HCT116 (cell line): ENCODE results near the gene KHNYN. TPM values are rescaled to one million over a fixed set of nuclear protein-coding genes. Genes with fewer than 3 reads are reported as not detected.

ENCODE experiments used
- ATAC-seq: fragments of 200-7000 bp; cut with Tn5 transposase; 2 replicates; pipeline ENCODE4 v1.9.1; 2020; ENCODE audit warnings: mild to moderate bottlenecking, moderate library complexity
- BruUV-seq: library from RNA; stranded (reverse); fragments of 400-500 nt; replicated peaks from 2 replicates; lab custom pipeline; 2021; lab: Mats Ljungman, UMichigan
- CTCF ChIA-PET: fragments of 300-600 bp; sonication (Branson Sonifier 250); formaldehyde crosslinking; loops from one replicate; lab custom pipeline; 2021; ENCODE audit warnings: antibody characterized with exemption; lab: Charles Lee
- POLR2A ChIA-PET: fragments of 300-600, 350-600 bp; sonication (Branson Sonifier 250); formaldehyde crosslinking; loops from one replicate; lab custom pipeline; 2021; ENCODE audit warnings: antibody characterized with exemption; lab: Charles Lee
- RAD21 ChIA-PET, 2 experiments: fragments of 300-600 bp; sonication (Branson Sonifier 250); formaldehyde crosslinking; loops; one replicate each; lab custom pipeline; 2023; ENCODE audit warnings: low total read pairs in 2 of 2; ENCODE audit not compliant: uncharacterized antibody in 2 of 2, unreplicated experiment in 2 of 2, low non-redundant PET in 1 of 2; lab: Charles Lee
- DNase-seq: peaks from one replicate; pipeline ENCODE4 v3.0.0-alpha.2; 2010; ENCODE audit warnings: low read depth, low spot score
- H2AFZ ChIP-seq: fragments of 200-600 bp; shearing (Covaris generic), sonication (generic); 2 replicates; pipeline ENCODE4 v1.6.1; 2017; ENCODE audit warnings: low read depth, mixed run types, mixed read lengths, antibody characterized with exemption, low read length; ENCODE audit not compliant: poor library complexity, severe bottlenecking
- H3K27ac ChIP-seq: 2 replicates; pipeline ENCODE4 v1.5.1; 2012; ENCODE audit warnings: low read depth, low read length
- H3K27me3 ChIP-seq: fragments of 200-600 bp; sonication (generic); 2 replicates; pipeline ENCODE4 v1.6.1; 2016; ENCODE audit warnings: mixed run types, low read length, mixed read lengths; ENCODE audit not compliant: insufficient read depth
- H3K36me3 ChIP-seq, 2 experiments: fragments of 200-500 bp in 1 of 2; fragments of 200-600 bp in 1 of 2; sonication (Bioruptor generic) in 1 of 2; sonication (generic) in 1 of 2; 2 replicates each; pipeline versions ENCODE4 v1.5.1 to v1.6.1; 2014 to 2016; ENCODE audit warnings: low read length in 2 of 2, inconsistent platforms in 1 of 2, mixed read lengths in 1 of 2, mixed run types in 1 of 2; ENCODE audit not compliant: insufficient read depth in 2 of 2, control insufficient read depth in 1 of 2
- H3K4me1 ChIP-seq, 2 experiments: fragments of 200-600 bp in 1 of 2; sonication (generic) in 1 of 2; 2 replicates each; pipeline versions ENCODE4 v1.5.1 to v1.6.1; 2012 to 2017; ENCODE audit warnings: low read length in 2 of 2, inconsistent platforms in 1 of 2, mild to moderate bottlenecking in 1 of 2, mixed read lengths in 1 of 2, mixed run types in 1 of 2, moderate library complexity in 1 of 2; ENCODE audit not compliant: insufficient read depth in 2 of 2, control insufficient read depth in 1 of 2
- H3K4me2 ChIP-seq: fragments of 200-600 bp; sonication (generic); 2 replicates; pipeline ENCODE4 v1.6.1; 2017; ENCODE audit warnings: mixed run types, low read length, mixed read lengths
- H3K4me3 ChIP-seq, 2 experiments: fragments of 200-600 bp in 1 of 2; sonication (generic) in 1 of 2; replicated peaks in 1 of 2; 2 replicates each; pipeline ENCODE4 v1.5.1; 2011 to 2016; ENCODE audit warnings: low read length in 2 of 2, control low read depth in 1 of 2, low read depth in 1 of 2, mild to moderate bottlenecking in 1 of 2, mixed read lengths in 1 of 2, mixed run types in 1 of 2
- H3K79me2 ChIP-seq: fragments of 200-600 bp; sonication (generic); 2 replicates; pipeline ENCODE4 v1.6.1; 2017; ENCODE audit warnings: mild to moderate bottlenecking, mixed run types, low read length, moderate library complexity, mixed read lengths; ENCODE audit not compliant: insufficient read depth
- H3K9ac ChIP-seq: fragments of 200-600 bp; sonication (generic); 2 replicates; pipeline ENCODE4 v1.6.1; 2016; ENCODE audit warnings: low read length, mixed read lengths
- H3K9me2 ChIP-seq: fragments of 200-600 bp; sonication (generic), shearing (Covaris generic); 2 replicates; pipeline ENCODE4 v1.6.1; 2017; ENCODE audit warnings: mixed run types, mild to moderate bottlenecking, moderate library complexity; ENCODE audit not compliant: insufficient read depth
- H3K9me3 ChIP-seq, 2 experiments: fragments of 200-500 bp in 1 of 2; fragments of 200-600 bp in 1 of 2; sonication (Bioruptor generic) in 1 of 2; sonication (generic) in 1 of 2; 2 replicates each; pipeline ENCODE4 v1.6.1; 2014 to 2017; ENCODE audit warnings: low read length in 2 of 2, mixed read lengths in 2 of 2, inconsistent platforms in 1 of 2, low read depth in 1 of 2, mild to moderate bottlenecking in 1 of 2, mixed run types in 1 of 2, moderate library complexity in 1 of 2; ENCODE audit not compliant: control insufficient read depth in 1 of 2, insufficient read depth in 1 of 2
- H4K20me1 ChIP-seq: fragments of 200-600 bp; sonication (generic), shearing (Covaris generic); 2 replicates; pipeline ENCODE4 v1.6.1; 2017; ENCODE audit warnings: mixed run types, mild to moderate bottlenecking, moderate library complexity; ENCODE audit not compliant: insufficient read depth
- CBX3 ChIP-seq: IDR thresholded peaks from 2 replicates; pipeline ENCODE4 v1.6.1; 2012; ENCODE audit warnings: low read depth
- FOSL1 ChIP-seq: IDR thresholded peaks from 2 replicates; pipeline ENCODE4 v1.6.1; 2012; ENCODE audit warnings: low read depth
- JUND ChIP-seq: IDR thresholded peaks from 2 replicates; pipeline ENCODE4 v1.6.1; 2012
- POLR2AphosphoS5 ChIP-seq: IDR thresholded peaks from 2 replicates; pipeline ENCODE4 v1.6.1; 2011; ENCODE audit warnings: mild to moderate bottlenecking, low read depth, low read length, moderate library complexity
- intact Hi-C: fragments of 100-400 bp; cut with micrococcal nuclease; formaldehyde crosslinking; loops from 2 replicates; pipeline ENCODE4 v1.10.0; 2022
- total RNA-seq: library from RNA; stranded (reverse); gene quantifications from one replicate; pipeline ENCODE4 v1.2.1, GENCODE V29; 2021; ENCODE audit not compliant: unreplicated experiment
- TF ChIP-seq, protein P1 (sequence below): IDR thresholded peaks from 2 replicates; pipeline ENCODE4 v1.6.1; 2012; ENCODE audit warnings: low read depth

Gene KHNYN
- total RNA-seq, 1 experiment from 2014 or later = 50.1 TPM

GRCh38 chr14:24439830-24440605 lies 10.3 kb downstream of the KHNYN start:
- BruUV-seq = no TSS peak
- H3K4me2 ChIP-seq = no peak overlapping the region
- H3K36me3 ChIP-seq = peaks cover 12 to 29% of the 10 kb centered on the region in 2 experiments; a peak in 3 of 4 replicates
- no peak overlapping the region for H2AFZ ChIP-seq
- ATAC-seq (no peak), DNase-seq (no peak)
- no peak for TF ChIP-seq FOSL1
- TF ChIP-seq POLR2AphosphoS5 = peak; percentile 47; the same call in 1 of the 2 replicates
- H3K27ac ChIP-seq = no peak overlapping the region
- H3K9ac ChIP-seq = no peak overlapping the region
- H3K79me2 ChIP-seq = peaks cover 26% of the 10 kb centered on the region
- H3K9me3 ChIP-seq = no peaks in the 10 kb centered on the region
- H3K4me1 ChIP-seq = peaks cover 5 to 17% of the 10 kb centered on the region in 2 experiments; a peak in 3 of 4 replicates
- no peaks in the 10 kb centered on the region for H3K27me3 ChIP-seq
- ChIA-PET POLR2A (interaction anchor here (3.2 kb wide), 1 partner anchor 9 kb away, joined by 31 read pairs; the partner anchor contains the start of genes CBLN3 and KHNYN), CTCF (interaction anchor here (3.6 kb wide), 1 partner anchor 8 kb away, joined by 42 read pairs; no protein-coding TSS in a partner anchor), RAD21 (no interaction called here)
- H4K20me1 ChIP-seq = no peaks in the 10 kb centered on the region
- H3K9me2 ChIP-seq = no peaks in the 10 kb centered on the region
- intact Hi-C loops = loop anchor here (10.0 kb wide), 1 partner anchor 225 kb away; the partner anchor contains the start of genes CHMP4A and MDP1
- no peak overlapping the region for H3K4me3 ChIP-seq

GRCh38 chr14:24440606-24441399 lies 11.0 kb downstream of the KHNYN start:
- H3K4me2 ChIP-seq = peak overlapping the region; percentile 94
- ChIA-PET CTCF (interaction anchor here (1.4 to 3.6 kb wide), 4 partner anchors 9 to 199 kb away, joined by 5 to 42 read pairs (median 10); partner anchors contain the start of genes CIDEB and TINF2), RAD21 (interaction anchor here in 1 of 2 experiments (1.0 kb wide), 1 partner anchor 9 kb away, joined by 3 read pairs; no protein-coding TSS in a partner anchor), POLR2A (interaction anchor here (3.2 kb wide), 1 partner anchor 10 kb away, joined by 31 read pairs; the partner anchor contains the start of genes CBLN3 and KHNYN)
- no peaks in the 10 kb centered on the region for H3K9me2 ChIP-seq
- peaks cover 12 to 29% of the 10 kb centered on the region in 2 experiments; a peak in 3 of 4 replicates for H3K36me3 ChIP-seq
- no peak for ATAC-seq
- intact Hi-C loops = no loop called here
- H4K20me1 ChIP-seq = no peaks in the 10 kb centered on the region
- H3K27me3 ChIP-seq = no peaks in the 10 kb centered on the region
- peak overlapping the region; percentile 88 for H3K9ac ChIP-seq
- peaks cover 5 to 17% of the 10 kb centered on the region in 2 experiments; a peak in 3 of 4 replicates for H3K4me1 ChIP-seq
- H2AFZ ChIP-seq = no peak overlapping the region
- peak overlapping the region; percentile 96; the same call in 1 of the 2 replicates for H3K27ac ChIP-seq
- H3K4me3 ChIP-seq = peak overlapping the region; percentile 76 to 94
- H3K9me3 ChIP-seq = no peaks in the 10 kb centered on the region
- no peak for DNase-seq
- TF ChIP-seq JUND (no peak), POLR2AphosphoS5 (0 out of 2 replicates have a peak, but pooled peaks have one; percentile 28), CBX3 (no peak)
- TF ChIP-seq, protein P1, sequence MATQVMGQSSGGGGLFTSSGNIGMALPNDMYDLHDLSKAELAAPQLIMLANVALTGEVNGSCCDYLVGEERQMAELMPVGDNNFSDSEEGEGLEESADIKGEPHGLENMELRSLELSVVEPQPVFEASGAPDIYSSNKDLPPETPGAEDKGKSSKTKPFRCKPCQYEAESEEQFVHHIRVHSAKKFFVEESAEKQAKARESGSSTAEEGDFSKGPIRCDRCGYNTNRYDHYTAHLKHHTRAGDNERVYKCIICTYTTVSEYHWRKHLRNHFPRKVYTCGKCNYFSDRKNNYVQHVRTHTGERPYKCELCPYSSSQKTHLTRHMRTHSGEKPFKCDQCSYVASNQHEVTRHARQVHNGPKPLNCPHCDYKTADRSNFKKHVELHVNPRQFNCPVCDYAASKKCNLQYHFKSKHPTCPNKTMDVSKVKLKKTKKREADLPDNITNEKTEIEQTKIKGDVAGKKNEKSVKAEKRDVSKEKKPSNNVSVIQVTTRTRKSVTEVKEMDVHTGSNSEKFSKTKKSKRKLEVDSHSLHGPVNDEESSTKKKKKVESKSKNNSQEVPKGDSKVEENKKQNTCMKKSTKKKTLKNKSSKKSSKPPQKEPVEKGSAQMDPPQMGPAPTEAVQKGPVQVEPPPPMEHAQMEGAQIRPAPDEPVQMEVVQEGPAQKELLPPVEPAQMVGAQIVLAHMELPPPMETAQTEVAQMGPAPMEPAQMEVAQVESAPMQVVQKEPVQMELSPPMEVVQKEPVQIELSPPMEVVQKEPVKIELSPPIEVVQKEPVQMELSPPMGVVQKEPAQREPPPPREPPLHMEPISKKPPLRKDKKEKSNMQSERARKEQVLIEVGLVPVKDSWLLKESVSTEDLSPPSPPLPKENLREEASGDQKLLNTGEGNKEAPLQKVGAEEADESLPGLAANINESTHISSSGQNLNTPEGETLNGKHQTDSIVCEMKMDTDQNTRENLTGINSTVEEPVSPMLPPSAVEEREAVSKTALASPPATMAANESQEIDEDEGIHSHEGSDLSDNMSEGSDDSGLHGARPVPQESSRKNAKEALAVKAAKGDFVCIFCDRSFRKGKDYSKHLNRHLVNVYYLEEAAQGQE = no peak
- peaks cover 26% of the 10 kb centered on the region for H3K79me2 ChIP-seq
- BruUV-seq = no TSS peak
